Spleen (tissue), 11 donors: ENCODE data around the gene TEDC2. TPM values are rescaled to one million over a fixed set of nuclear protein-coding genes. Genes with fewer than 3 reads are reported as not detected.
A peak's percentile ranks its signal among the peaks of the same experiment; 100 is the strongest.

Experiments
- DNase-seq: peaks from one replicate; pipeline ENCODE4 v3.0.0-alpha.2; 2020
- H3K27ac ChIP-seq, 8 donors: fragments of 200-600 bp; sonication (generic) in 7 of 8; 1 replicate in 4 of 8; 2 replicates in 4 of 8; pipeline versions ENCODE4 v1.5.0 to v1.8.0; 2016 to 2021; ENCODE audit warnings: inconsistent platforms in 4 of 8, mild to moderate bottlenecking in 4 of 8, moderate library complexity in 1 of 8
- H3K27me3 ChIP-seq, 7 donors: fragments of 200-600 bp; sonication (generic) in 6 of 7; replicated peaks in 1 of 7; 1 replicate in 4 of 7; 2 replicates in 3 of 7; pipeline versions ENCODE4 v1.5.0 to v1.8.0; 2016 to 2021; ENCODE audit warnings: inconsistent platforms in 3 of 7, mild to moderate bottlenecking in 1 of 7
- H3K36me3 ChIP-seq, 6 donors: fragments of 200-600 bp; sonication (generic) in 5 of 6; 1 replicate in 4 of 6; 2 replicates in 2 of 6; pipeline versions ENCODE4 v1.5.0 to v1.8.0; 2016 to 2021; ENCODE audit warnings: inconsistent platforms in 2 of 6
- H3K4me1 ChIP-seq, 6 donors: fragments of 200-600 bp; sonication (generic) in 5 of 6; 1 replicate in 3 of 6; 2 replicates in 3 of 6; pipeline versions ENCODE4 v1.5.0 to v1.8.0; 2016 to 2021; ENCODE audit warnings: inconsistent platforms in 3 of 6
- H3K4me3 ChIP-seq, 8 donors: fragments of 200-600 bp; sonication (generic) in 7 of 8; 1 replicate in 4 of 8; 2 replicates in 4 of 8; pipeline versions ENCODE4 v1.5.0 to v1.8.0; 2016 to 2021; ENCODE audit warnings: inconsistent platforms in 4 of 8, mild to moderate bottlenecking in 4 of 8, moderate library complexity in 2 of 8
- H3K9me3 ChIP-seq, 8 donors: fragments of 200-600 bp; sonication (generic) in 7 of 8; 1 replicate in 4 of 8; 2 replicates in 4 of 8; pipeline versions ENCODE4 v1.5.0 to v1.8.0; 2016 to 2021; ENCODE audit warnings: inconsistent platforms in 4 of 8
- POLR2A ChIP-seq, 3 donors: fragments of 450-650 bp; IDR thresholded peaks; one replicate each; pipeline ENCODE4 v1.5.1; 2017; ENCODE audit warnings: antibody characterized with exemption in 3 of 3, mild to moderate bottlenecking in 1 of 3
- POLR2AphosphoS5 ChIP-seq, 3 donors: sonication (generic); formaldehyde crosslinking; IDR thresholded peaks; one replicate each; pipeline ENCODE4 v1.5.1; 2017; ENCODE audit warnings: antibody characterized with exemption in 3 of 3
- WGBS, 5 donors: extraction: QIAGEN DNeasy Blood & Tissue Kit in 3 of 5; methylation state at CpG; one replicate each; pipeline versions ENCODE4 v1.1.5 to v1.1.7; 2013 to 2018; 5-methylcytosine and 5-hydroxymethylcytosine counted together
- intact Hi-C: fragments of 100-400 bp; cut with DNase I; formaldehyde crosslinking; loops from one replicate; pipeline ENCODE4 v1.15.0; 2023; ENCODE audit warnings: low total_unique reads
- polyA plus RNA-seq, 3 donors: library from polyadenylated mRNA; stranded (reverse); fragments of 200-250 nt; gene quantifications; one replicate each; pipeline ENCODE4 v1.2.1, GENCODE V29; 2013
- total RNA-seq, 7 donors: library from RNA; depleted of rRNA in 3 of 7; stranded (reverse); fragments of >200 nt in 3 of 7; fragmentation: NEBNext Ultra II Directional in 4 of 7; extraction: Animal tissue kit (Norgen Biotek cat#: 25700) in 4 of 7; gene quantifications; one replicate each; pipeline versions ENCODE4 v1.1.0 to v1.2.1, GENCODE V29; 2016 to 2021
- TF ChIP-seq, protein P1 (sequence below), 11 experiments: fragments of 200-600 bp in 7 of 11; fragments of 450-650 bp in 4 of 11; sonication (generic) in 4 of 11; IDR thresholded peaks in 8 of 11; conservative IDR thresholded peaks in 3 of 11; 1 replicate in 7 of 11; 2 replicates in 4 of 11; pipeline versions ENCODE4 v1.4.0 to v1.8.0; 2016 to 2021; ENCODE audit warnings: antibody characterized with exemption in 11 of 11, inconsistent platforms in 4 of 11, mild to moderate bottlenecking in 1 of 11
- donor health status: healthy with polysubstance abuse.
- donor health status: DM: no; HTN: no; CAD: no; lungs with moderate emphysema.
- donor health status: DM: no; HTN: no; CAD: no.
- donor health status: Bipolar disorder and iron deficiency.
- donor health status: healthy.
- donor health status: DM: no; HTN: no; CAD: no.
- donor health status: DM: yes; HTN: yes; CAD: no.

The TEDC2 gene
- total and polyA plus RNA-seq, 10 donors: 0.73 to 2.7 (median 1.6) TPM

DNA sequence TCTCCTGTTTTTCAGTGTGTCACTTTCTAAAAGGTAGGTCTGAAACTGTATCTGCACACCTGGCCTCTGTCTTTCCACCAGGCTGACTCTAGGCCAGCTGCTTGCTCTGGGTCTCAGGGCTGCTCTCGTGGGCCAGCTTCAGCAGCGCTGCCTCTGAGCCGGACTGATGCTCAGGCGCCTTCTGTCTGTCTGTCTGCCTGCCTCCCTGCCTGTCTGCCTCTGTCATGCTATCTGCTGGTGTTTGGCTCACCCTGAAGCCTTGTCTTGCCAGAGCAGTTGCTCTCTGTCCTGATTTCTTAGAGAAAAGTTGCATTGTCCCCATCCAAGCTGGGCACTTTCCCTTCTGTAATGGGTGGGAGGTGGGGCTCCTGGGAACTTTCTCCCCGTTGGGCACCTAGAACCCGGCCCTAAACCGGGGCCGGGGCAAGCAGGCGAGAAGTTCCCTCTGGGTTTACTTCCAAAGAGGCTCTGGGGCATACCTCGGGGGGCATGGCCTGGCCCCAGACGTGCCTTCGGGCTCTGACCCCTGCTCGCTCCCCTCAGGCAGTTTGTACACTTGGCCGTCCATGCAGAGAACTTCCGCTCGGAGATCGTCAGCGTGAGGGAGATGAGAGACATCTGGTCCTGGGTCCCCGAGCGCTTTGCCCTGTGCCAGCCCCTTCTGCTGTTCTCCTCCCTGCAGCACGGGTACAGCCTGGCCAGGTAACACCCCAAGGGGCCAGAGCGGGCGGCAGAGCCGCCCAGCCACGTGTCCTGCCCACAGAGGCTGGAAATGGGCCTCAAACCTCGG lies 38.0 kb downstream of the TEDC2 start:
- peak; percentile 60 for DNase-seq
- intact Hi-C loops: loop anchor here (10.0 kb wide), 1 partner anchor 63 kb away; no protein-coding TSS in a partner anchor
- WGBS, 5 donors: 84 to 89% (median 88%) methylated on average over 18 to 26 of the region's 26 CpGs
- TF ChIP-seq, protein P1, sequence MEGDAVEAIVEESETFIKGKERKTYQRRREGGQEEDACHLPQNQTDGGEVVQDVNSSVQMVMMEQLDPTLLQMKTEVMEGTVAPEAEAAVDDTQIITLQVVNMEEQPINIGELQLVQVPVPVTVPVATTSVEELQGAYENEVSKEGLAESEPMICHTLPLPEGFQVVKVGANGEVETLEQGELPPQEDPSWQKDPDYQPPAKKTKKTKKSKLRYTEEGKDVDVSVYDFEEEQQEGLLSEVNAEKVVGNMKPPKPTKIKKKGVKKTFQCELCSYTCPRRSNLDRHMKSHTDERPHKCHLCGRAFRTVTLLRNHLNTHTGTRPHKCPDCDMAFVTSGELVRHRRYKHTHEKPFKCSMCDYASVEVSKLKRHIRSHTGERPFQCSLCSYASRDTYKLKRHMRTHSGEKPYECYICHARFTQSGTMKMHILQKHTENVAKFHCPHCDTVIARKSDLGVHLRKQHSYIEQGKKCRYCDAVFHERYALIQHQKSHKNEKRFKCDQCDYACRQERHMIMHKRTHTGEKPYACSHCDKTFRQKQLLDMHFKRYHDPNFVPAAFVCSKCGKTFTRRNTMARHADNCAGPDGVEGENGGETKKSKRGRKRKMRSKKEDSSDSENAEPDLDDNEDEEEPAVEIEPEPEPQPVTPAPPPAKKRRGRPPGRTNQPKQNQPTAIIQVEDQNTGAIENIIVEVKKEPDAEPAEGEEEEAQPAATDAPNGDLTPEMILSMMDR (IDR thresholded peaks at IDR 0.05 in 8 of 11, conservative IDR thresholded peaks at IDR 0.05 in 3 of 11): no peak
- TF ChIP-seq POLR2AphosphoS5 (IDR thresholded peaks at IDR 0.05) (no peak), POLR2A (IDR thresholded peaks at IDR 0.05) (no peak)
- Histone ChIP-seq H3K27ac (no peak overlapping the region), H3K4me3 (no peak overlapping the region), H3K9me3 (no peaks in the 10 kb centered on the region), H3K4me1 (peaks cover 10 to 40% (median 21%) of the 10 kb centered on the region in 6 donors), H3K36me3 (peaks cover 0 to 47% (median 17%) of the 10 kb centered on the region in 6 donors), H3K27me3 (no peaks in the 10 kb centered on the region)

DNA sequence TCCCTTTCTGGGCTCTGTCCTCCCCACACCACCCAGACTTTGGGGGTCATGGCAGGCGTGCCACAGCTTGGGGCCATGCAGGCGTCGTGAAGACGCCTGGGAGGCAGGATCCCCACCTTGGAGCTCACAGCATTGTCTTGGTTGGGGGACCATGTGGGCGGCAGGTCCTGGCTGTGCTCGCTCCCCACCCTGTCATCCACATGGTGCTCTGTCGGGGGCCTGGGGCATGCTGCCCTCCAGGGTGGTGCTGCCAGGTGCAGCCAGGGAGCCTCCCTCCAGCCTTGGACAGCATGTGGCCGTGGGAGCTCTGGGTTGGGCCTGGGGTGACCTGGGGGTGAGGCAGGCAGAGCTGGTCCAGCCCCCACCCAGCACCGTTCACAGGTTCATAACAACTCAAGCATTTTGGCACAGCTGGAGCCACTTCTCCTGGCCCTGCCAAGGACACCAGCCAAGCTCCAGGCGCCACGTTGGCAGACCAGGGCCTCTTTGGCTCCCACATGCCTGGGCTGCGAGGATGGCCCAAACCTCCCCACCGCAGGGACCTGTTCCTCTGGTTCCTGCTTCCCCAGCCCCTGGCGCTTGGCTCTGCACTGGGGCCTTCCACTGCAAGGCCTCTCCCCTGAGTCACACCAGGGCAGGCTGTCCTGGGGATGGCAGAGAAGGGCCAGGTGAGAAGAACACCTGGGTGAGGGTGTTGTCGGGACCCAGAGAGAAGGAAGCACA lies 38.8 kb downstream of the TEDC2 start:
- Histone ChIP-seq H3K27me3 (no peaks in the 10 kb centered on the region), H3K27ac (no peak overlapping the region), H3K4me1 (peaks cover 10 to 48% (median 24%) of the 10 kb centered on the region in 6 donors), H3K36me3 (peaks cover 0 to 47% (median 17%) of the 10 kb centered on the region in 6 donors), H3K4me3 (no peak overlapping the region), H3K9me3 (no peaks in the 10 kb centered on the region)
- intact Hi-C loops: loop anchor here (10.0 kb wide), 1 partner anchor 64 kb away; no protein-coding TSS in a partner anchor
- no peak for TF ChIP-seq POLR2AphosphoS5 (IDR thresholded peaks at IDR 0.05)
- TF ChIP-seq, protein P1 (IDR thresholded peaks at IDR 0.05 in 8 of 11, conservative IDR thresholded peaks at IDR 0.05 in 3 of 11): no peak
- no peak for TF ChIP-seq POLR2A (IDR thresholded peaks at IDR 0.05)
- no peak for DNase-seq
- 78 to 94% (median 90%) methylated on average over 7 to 15 of the region's 15 CpGs for WGBS, 5 donors

DNA sequence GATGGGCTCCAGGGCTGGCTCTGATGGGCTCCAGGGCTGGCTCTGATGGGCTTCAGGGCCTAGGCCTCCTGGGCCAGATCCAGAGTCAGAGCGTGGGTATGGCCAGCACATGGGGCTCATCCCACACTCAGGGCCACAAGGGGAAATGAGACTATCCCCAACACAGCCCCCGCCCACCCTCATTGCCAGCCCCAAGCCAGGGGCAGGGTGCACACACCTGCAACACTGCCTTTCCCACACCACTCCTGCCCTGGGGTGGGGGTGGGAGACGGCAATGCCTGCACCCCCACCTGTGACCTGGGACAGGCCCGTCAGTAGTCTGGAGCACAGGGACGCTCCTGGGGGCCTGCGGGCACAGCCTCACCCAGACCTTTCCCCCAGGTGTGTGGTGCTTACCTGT lies 39.5 kb downstream of the TEDC2 start:
- DNase-seq: no peak
- TF ChIP-seq POLR2AphosphoS5 (IDR thresholded peaks at IDR 0.05) (no peak), POLR2A (IDR thresholded peaks at IDR 0.05) (no peak)
- TF ChIP-seq, protein P1 (IDR thresholded peaks at IDR 0.05 in 8 of 11, conservative IDR thresholded peaks at IDR 0.05 in 3 of 11): no peak
- intact Hi-C loops: loop anchor here (10.0 kb wide), 1 partner anchor 65 kb away; no protein-coding TSS in a partner anchor
- Histone ChIP-seq H3K9me3 (no peaks in the 10 kb centered on the region), H3K4me3 (no peak overlapping the region), H3K27ac (no peak overlapping the region), H3K27me3 (no peaks in the 10 kb centered on the region), H3K4me1 (peaks cover 10 to 42% (median 24%) of the 10 kb centered on the region in 6 donors), H3K36me3 (peaks cover 0 to 47% (median 17%) of the 10 kb centered on the region in 6 donors)
- WGBS, 5 donors: 67 to 97% (median 89%) methylated on average over 1 to 6 of the region's 6 CpGs
